ENCODE data around the gene STRIT1. TPM values are rescaled to one million over a fixed set of nuclear protein-coding genes. Genes with fewer than 3 reads are reported as not detected.

STRIT1 gene
- not detected in 2 replicates for total RNA-seq

DNA sequence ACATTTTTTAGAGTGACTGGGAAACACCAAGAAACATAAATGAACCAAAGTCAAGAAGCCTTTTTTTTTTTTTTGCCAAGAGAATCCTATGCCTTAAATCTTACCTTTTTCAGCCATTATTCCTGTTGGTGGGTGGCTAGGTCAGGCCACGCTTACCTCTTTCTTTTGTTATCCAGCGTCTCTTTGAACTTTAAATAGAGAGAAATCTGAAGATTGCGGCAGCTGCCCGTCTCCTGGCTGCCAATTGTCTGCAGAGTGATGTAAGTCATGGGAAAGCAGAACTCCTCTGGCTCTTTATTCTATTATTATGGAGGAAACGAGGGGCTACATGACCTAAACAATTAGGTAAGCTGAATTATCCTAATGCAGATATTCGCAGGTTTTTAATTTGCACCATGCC lies at the start of gene STRIT1:
Gene STRIT1 (minus strand): TSS at position 168 of the 400 bp plus-strand sequence.

Other genes with a start within 250 kb of the STRIT1 start
- 96.5 and 111 TPM in 2 replicates for gene MME, start 213.4 kb downstream of the STRIT1 start, total RNA-seq